ENCODE data around the gene SPAST.
"Not testable (repeated sequence)": the region's sequence is repeated elsewhere in the genome, so short reads cannot be mapped to it uniquely, and the experiment has no call there.

Gene SPAST

DNA sequence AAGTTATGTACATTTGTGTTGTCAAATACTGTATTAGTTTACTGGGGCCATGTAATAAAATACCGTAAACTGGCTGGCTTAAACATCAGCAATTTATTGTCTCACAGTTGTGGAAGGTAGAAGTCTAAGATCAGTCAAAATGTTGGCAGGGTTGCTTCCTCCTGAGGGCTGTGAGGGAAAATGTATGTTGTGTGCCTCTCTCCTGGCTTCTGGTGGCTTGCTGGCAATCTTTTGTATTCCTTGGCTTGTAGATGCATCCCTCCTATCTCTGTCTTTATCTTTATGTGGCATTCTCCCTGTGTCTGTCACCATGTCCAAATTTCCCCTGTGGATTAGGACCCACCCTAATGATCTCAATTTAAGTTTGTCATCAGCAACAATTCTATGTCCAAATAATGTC, 65.3 kb downstream of the SPAST start:
- DNase-seq = no peak

GRCh38 chr2:32129086-32129485, 65.7 kb downstream of the SPAST start:
- no peak for DNase-seq

- DNase-seq = no peak
Observed at GRCh38 chr2:32135409-32135808, 72.1 kb downstream of the SPAST start.

- DNase-seq = no peak
Observed at GRCh38 chr2:32136097-32136496, 72.7 kb downstream of the SPAST start.

DNA sequence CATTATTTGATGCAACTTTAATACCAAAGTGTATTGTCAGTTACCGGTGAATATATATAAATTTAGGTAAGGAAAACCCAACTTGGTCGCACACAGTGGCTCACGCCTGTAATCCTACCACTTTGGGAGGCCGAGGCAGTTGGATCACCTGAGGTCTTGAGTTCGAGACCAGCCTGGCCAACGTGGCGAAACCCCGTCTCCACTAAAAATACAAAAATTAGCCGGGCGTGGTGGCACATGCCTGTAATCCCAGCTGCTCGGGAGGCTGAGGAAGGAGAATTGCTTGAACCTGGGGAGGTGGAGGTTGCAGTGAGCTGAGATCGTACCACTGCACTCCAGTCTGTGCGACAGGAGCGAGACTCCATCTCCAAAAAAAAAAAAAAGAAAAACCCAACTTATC, 88.2 kb downstream of the SPAST start:
- not testable (repeated sequence) for DNase-seq

- no peak for DNase-seq
Observed at GRCh38 chr2:32159678-32160077, 96.3 kb downstream of the SPAST start.

DNA sequence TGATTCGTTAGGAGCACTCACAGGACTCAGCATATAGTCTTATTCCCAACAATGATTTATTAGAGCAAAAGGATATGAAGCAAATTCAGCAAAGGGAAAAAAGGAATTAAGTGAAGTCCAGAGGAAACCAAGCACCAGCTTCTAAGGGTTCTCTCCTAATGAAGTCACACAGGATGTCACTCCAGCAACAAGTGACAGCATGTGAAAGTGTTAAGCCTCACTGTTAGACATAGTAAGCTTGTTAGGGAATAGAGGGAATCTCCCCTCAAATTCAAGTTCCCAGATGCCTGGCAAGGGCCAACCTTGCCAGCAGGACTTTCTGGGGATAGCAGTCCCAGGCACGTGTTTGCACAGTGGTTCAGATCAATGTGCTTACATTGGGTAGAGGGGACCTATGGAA, 97.9 kb downstream of the SPAST start:
- DNase-seq = no peak

GRCh38 chr2:32164254-32164653, 100.9 kb downstream of the SPAST start:
- DNase-seq = not testable (repeated sequence)

DNA sequence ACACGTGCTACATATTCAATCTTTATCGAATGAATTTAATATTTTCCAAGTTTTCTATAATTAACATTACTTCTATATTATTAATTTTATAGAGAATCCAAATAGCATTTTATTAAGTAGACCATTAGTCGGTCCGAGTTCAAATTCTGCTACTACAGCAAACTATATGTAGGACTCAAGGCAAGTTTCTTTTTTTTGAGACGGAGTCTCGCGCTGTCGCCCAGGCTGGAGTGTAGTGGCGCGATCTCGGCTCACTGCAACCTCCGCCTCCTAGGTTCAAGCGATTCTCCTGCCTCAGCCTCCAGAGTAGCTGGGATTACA, 101.6 kb downstream of the SPAST start:
- not testable (repeated sequence) for DNase-seq

- DNase-seq = no peak
Observed at GRCh38 chr2:32166115-32166574, 102.8 kb downstream of the SPAST start.

GRCh38 chr2:32168513-32168912, 105.2 kb downstream of the SPAST start:
- DNase-seq = no peak

DNA sequence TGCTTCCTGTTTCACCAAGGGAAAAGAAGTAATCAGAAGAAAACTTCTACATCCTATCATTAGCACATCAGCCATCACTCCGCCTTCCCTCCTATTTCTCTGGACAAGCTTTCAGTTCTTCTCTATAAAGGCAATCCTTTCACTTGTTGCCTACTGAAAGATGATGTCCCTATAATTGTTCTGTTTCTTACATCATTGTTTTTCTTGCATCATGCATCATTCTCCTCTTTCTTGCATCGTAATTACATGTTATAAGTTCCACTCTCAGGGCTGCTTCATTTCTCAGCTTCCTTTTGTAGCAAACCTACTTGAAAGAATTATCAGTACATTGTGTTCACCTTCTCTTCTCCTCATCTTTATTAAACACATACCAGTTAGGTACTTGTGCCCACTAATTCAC, 109.5 kb downstream of the SPAST start:
- no peak for DNase-seq

- no peak for DNase-seq
Observed at GRCh38 chr2:32182667-32183066, 119.3 kb downstream of the SPAST start.

DNA sequence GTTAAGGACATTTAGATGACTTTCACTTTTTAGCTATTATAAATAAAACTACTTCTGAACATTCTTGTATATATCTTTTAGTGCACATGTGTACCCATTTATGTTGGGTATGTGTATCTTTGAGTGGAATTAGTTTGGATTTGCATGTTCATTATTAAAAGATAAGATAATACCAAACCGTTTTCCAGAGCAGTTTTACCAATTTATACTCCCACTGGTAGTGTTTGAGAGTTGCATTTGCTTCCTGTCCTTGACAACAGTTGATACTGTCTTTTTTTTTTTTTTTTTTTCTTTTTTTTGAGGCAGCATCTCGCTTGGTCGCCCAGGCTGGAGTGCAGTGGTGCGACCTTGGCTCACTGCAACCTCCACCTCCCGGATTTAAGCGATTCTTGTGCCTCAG, 125.7 kb downstream of the SPAST start:
- DNase-seq = no peak

GRCh38 chr2:32192418-32192817, 129.1 kb downstream of the SPAST start:
- no peak for DNase-seq

GRCh38 chr2:32200814-32201213, 137.5 kb downstream of the SPAST start:
- no peak for DNase-seq

DNA sequence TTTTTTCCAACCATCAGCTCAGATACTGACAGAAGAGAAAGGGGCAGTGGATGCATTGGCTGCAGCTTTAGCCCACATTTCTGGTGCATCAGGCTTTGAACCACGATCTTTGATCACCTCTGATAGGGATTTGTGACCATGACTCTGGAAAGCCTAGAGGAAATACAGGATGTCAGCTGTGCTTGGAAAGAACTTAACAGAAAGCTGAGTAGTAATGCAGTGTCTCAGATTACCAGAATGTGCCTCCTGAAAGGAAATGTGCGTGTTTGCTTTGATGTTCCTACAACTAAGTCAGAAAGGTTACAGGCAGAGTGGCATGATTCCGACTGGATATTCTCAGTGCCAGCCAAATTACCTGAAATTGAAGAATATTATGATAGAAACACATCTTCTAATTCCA, 140.1 kb downstream of the SPAST start:
- not testable (repeated sequence) for DNase-seq

All from stimulated activated CD4-positive, alpha-beta T cell treated with anti-CD3 and anti-CD28 coated beads, Interleukin-4, amount 100 ng/mL, for 1 hour (primary cell).